ENCODE measurements around the gene ABCG5.

The ABCG5 gene

GRCh38 chr2:43803113-43803512, 35.5 kb downstream of the ABCG5 start:
- DNase-seq = no peak

- no peak for DNase-seq
Observed at GRCh38 chr2:43802135-43802534, 36.5 kb downstream of the ABCG5 start.

DNA sequence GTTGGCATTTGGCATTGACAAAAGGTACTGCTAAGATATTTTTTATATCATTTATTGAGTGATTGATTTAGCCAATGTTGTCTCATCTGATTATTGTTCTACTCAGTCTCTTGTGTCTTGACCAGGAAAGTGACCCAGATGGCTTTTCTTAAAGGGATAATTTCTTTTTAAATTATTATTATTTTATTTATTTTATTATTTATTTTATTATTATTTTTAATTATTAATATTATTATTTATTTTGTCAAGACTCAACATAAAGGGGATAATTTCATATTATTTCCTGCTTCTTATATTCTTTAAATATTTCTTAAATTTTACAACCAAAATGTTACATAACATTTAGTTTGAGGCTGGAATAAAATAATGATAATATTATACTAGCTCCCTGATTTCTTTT, 37.7 kb downstream of the ABCG5 start:
- DNase-seq = no peak

- DNase-seq = no peak
Observed at GRCh38 chr2:43798300-43798699, 40.3 kb downstream of the ABCG5 start.

DNA sequence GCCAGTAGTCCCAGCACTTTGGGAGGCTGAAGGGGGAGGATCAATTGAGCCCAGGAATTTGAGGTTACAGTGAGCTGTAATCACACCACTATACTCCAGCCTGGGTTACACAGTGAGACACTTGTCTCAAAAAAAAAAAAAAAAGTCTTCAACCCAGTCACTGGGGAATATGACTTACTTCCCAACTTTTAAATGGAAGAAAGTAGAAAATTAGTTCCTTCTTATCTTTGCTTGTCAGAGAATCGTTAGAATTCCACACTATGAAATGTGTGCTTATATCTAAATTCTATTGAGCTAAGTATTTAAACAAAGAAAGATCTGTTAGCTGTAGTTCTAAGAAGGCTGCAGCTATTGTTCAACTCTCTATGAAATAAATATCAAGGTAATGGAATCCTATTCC, 42.4 kb downstream of the ABCG5 start:
- no peak for DNase-seq

DNA sequence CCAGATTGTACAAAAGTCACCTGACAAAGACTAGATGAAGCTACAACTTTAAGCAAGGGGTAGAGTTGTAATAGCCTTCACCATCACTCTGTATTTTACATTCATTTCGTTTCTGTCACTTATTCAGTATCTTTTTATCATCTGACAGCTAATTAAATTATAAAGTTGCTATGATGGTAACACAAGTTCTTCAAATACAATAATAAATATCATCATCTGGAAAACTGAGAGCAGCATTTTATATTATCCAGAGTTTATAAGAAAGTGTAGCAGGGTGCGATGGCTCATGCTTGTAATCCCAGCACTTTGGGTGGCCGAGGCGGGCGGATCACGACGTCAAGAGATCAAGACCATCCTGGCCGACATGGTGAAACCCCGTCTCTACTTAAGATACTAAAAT, 43.7 kb downstream of the ABCG5 start:
- DNase-seq = no peak

GRCh38 chr2:43792653-43793052, 46.0 kb downstream of the ABCG5 start:
- DNase-seq = no peak

DNA sequence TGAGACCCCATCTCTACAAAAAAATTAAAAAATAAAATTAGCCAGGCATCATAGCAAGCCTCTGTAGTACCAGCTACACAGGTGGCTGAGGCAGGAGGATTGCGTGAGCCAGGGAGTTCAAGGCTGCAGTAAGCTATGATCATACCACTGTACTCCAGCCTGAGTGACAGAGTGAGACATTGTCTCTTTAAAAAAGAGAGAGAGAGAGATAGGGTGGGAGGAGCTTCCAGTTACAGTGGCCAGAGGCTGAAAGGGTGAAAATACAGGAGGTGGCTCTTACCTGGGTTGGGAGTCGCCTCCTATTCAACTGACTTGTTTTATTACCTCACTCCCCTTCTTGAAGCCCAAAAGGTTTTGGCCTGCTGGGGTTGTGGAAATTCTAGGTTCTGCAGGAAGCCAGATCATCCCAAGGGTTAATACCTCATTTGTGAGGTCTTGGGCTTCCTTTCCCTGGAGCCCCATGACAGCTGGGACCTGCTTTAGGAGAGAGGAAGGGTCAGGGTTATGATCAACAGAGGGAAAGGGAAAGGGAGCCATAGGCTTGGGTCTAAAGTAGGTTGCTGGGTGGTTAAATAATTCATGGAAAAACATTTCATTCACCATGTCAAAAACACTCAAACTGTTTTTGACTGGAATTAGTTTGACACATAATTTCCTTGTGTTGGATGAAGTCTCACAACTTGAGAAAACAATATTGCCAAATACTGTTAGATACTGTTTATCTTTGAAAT, 47.4 kb downstream of the ABCG5 start:
- no peak for DNase-seq

- no peak for DNase-seq
Observed at GRCh38 chr2:43790147-43790546, 48.5 kb downstream of the ABCG5 start.

DNA sequence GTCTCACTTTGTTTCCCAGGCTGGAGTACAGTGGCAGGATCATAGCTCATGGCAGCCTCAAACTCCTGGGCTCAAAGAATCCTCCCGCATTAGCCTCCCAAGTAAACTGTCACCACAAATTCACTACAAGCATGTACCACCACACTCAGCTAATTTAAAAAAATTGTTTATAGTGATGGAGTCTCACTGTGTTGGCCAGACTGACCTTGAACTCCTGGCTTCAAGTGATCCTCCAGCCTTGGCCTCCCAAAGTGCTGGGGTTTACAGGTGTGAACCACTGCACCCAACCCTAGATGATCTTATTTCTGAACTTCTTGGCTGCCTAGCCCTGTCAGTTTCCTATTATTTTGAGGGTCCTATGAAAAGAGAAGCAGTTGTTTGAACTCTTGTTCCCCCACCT, 50.0 kb downstream of the ABCG5 start:
- no peak for DNase-seq

- no peak for DNase-seq
Observed at GRCh38 chr2:43787895-43788294, 50.7 kb downstream of the ABCG5 start.

DNA sequence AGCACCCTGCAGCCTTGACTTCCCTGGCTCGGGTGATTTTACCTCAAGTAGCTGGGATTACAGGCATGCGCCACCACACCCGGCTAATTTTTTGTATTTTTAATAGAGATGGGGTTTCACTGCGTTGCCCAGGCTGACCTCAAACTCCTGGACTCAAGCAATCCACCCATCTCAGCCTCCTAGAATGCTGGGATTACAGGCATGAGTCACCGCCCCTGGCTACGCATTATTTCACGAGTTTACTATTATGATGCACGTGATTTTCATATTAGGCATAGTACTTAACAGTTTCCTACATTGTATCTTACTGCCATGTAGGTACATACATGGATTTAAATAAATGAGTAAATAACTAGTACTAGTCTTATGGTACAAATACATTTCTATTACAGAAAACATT, 60.4 kb downstream of the ABCG5 start:
- DNase-seq = no peak

- DNase-seq = no peak
Observed at GRCh38 chr2:43777306-43777926, 61.2 kb downstream of the ABCG5 start.

GRCh38 chr2:43776324-43776723, 62.3 kb downstream of the ABCG5 start:
- no peak for DNase-seq

DNA sequence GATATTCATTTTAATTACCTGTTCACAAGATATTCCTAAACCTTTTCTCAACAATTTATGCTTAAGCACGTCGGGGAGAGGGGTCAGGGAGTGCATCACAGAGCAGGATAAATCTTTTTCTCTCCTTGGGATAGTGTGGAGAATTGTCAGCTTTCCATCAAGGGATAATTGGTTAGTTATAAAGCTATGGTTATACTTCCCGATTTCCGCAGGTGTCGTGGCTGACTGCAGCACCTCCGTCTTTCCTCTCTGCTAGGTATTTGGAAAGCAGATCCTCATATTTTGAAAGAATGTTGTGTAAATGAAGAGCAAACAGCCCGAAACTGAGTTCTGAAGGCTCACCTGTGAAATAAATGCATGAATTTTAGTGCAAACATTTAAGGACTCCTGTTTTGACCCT, 64.0 kb downstream of the ABCG5 start:
- no peak for DNase-seq

- DNase-seq = peak; percentile 77
Observed at GRCh38 chr2:43773876-43774613, 64.6 kb downstream of the ABCG5 start, which contains the start of gene DYNC2LI1. TSS of gene DYNC2LI1 (plus strand) at chr2:43774039. CDS start at chr2:43774139, 100 bp downstream.

- no peak for DNase-seq
Observed at GRCh38 chr2:43766006-43766405, 72.6 kb downstream of the ABCG5 start.

GRCh38 chr2:43764086-43764705, 74.4 kb downstream of the ABCG5 start:
- DNase-seq = no peak

GRCh38 chr2:43763091-43763490, 75.5 kb downstream of the ABCG5 start:
- no peak for DNase-seq

Measured in stimulated activated CD4-positive, alpha-beta T cell treated with anti-CD3 and anti-CD28 coated beads, Interleukin-4, amount 100 ng/mL, for 4 hours (primary cell).